NCI-H146 (cell line): ENCODE results near the gene SLC38A3.

Source experiments
- DNase-seq: peaks from one replicate; lab custom pipeline; 2025; lab: John Stamatoyannopoulos, UW

Gene SLC38A3

DNA sequence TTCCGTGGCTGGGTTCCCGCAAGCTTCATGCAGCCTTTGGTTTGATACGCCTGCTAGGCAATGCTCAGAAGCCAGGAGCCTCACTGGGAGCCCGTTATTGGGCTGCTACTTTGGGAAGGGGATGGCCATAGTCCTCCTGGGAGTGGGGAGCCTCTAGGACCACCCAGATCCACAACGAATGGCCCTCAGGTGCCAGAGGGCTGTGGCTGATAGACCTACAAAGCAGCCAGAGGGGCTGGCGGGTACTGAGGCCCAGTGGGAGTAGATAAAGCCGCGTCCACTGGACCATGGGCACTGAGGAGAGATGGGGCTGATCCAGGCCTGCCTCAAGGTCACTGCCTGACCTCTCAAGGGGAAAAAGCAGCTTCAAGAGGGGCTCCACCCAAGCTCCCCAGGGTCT lies 12.9 kb upstream of the SLC38A3 start:
- DNase-seq: no peak

DNA sequence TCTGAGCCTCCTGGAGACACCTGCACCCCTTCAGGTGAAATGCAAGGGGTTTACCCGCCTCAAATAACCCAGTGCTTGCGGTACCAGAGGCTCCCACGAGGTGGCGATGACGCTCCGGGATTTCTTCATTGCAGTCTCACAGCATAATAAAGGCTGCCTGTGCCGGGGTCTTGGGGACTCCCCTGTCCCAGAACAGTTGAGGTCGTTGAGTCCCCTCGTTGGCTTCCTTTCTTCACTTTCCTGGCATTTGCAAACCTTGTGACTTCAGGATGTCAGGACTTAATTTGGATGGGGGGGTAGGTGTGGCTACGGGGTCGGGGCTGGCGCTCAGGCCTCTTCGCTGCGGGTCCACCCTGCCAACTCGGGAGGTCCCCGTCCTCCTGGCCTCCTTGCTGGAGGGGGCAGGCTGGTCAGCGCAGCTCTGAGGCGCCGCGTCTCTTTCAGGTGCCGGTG lies 12.4 kb upstream of the SLC38A3 start:
- peak; percentile 34 for DNase-seq

DNA sequence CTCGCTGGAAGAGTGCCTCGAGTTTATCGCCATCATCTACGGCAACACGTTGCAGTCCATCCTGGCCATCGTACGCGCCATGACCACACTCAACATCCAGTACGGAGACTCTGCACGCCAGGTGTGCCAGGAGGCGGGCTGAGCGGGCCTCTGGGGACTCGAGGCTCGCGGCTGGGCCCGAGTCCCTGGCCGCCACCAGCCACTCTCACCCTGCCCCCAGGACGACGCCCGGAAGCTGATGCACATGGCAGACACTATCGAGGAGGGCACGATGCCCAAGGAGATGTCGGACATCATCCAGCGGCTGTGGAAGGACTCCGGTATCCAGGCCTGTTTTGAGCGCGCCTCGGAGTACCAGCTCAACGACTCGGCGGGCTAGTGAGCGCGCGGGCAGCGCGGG lies 11.8 kb upstream of the SLC38A3 start:
- DNase-seq: no peak

DNA sequence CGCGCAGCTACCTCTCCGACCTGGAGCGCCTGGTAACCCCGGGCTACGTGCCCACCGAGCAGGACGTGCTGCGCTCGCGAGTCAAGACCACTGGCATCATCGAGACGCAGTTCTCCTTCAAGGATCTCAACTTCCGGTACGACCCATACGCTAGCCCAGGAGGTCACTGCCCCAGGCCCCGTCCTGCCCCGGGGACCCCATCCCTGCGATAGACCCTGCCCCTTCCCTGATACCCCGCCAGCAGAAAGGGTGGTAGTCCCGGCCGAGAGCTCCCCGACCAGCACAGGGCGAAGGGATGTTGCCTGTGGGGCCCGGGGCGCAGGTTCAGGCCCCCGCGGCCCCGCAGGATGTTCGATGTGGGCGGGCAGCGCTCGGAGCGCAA lies 11.3 kb upstream of the SLC38A3 start:
- no peak for DNase-seq

DNA sequence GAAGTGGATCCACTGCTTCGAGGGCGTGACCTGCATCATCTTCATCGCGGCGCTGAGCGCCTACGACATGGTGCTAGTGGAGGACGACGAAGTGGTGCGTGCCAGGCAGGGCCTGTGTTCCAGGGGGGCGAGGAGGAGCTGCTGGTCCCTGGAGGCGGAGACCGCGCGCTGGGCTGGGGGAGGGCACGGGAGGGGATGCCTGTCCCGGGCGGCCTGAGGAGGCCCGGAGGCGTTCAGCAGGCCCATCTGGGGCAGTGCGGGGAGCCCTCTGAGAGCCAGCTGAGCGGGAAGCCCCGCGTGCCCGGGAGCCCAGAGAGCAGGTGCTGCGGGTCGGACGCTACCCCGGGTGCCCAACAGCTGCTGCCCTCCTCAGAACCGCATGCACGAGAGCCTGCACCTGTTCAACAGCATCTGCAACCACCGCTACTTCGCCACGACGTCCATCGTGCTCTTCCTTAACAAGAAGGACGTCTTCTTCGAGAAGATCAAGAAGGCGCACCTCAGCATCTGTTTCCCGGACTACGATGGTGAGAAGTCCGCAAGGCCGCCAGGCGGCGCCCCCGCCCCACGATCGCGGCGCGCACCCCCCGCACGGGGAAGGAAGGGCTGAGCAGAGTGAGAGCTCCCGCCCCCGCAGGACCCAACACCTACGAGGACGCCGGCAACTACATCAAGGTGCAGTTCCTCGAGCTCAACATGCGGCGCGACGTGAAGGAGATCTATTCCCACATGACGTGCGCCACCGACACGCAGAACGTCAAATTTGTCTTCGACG lies 10.8 kb upstream of the SLC38A3 start:
- DNase-seq: no peak

DNA sequence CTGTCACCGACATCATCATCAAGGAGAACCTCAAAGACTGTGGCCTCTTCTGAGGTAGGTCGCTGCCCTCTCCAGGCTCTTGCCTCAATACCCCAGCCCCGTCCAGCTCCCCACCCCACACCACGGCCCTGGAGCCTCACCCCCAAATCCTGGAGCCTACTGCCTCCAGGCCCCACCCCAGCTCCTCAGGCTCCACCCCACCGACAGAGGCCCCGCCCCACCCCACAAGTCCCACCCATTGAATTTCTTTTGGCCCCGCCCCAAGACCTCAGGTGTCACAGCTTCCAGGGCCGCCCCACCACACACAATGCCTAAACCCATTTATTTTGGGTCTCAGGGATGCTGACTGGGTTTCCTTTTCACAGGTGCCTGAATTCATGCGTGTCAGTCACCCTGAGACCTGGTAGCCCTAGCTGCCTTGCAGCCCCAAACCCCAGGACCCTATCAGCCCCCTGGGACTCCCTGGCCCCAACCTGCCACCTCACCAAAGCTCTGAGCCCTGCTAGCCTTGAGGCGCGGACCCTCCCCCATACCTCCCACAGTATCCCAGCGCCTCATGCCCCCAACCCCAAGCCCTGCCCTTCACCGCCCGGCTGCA lies 10.1 kb upstream of the SLC38A3 start:
- DNase-seq: peak; percentile 22

DNA sequence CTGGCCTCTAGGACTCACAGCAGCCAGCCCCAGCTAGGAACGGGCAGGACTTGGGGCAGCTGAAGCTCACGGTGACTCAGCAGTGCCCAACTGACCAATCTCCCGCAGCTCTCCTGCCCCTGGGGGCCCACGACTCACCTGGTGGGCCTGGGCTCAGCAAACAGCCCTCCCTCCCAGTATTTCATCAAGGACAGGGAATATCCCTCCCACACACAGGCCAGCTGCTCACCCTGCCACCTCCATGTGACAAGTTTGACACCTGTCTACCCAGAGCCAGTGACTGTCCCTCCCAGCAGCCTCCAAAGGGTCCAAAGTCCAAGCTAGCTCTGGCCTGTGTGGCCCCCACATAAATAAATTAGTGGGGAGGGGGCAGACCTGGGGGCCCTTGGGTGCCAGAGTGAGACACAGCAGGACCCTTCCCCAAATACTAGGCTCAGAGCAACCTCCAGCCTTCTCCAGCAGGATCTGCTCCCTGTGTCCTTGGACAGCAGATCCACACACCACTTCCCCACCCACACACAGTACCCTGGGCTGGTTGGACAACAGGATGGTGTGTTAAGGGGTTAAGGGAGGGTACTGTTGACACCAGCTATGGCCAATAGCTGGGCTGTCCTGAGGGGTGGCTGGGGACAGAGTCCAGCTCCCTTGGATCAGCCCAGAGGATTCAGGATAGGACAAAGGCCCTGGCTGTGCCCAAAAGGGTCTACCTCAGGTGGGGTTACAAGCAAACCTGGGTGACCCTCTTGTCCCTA lies 9.4 kb upstream of the SLC38A3 start:
- peak; percentile 83 for DNase-seq

DNA sequence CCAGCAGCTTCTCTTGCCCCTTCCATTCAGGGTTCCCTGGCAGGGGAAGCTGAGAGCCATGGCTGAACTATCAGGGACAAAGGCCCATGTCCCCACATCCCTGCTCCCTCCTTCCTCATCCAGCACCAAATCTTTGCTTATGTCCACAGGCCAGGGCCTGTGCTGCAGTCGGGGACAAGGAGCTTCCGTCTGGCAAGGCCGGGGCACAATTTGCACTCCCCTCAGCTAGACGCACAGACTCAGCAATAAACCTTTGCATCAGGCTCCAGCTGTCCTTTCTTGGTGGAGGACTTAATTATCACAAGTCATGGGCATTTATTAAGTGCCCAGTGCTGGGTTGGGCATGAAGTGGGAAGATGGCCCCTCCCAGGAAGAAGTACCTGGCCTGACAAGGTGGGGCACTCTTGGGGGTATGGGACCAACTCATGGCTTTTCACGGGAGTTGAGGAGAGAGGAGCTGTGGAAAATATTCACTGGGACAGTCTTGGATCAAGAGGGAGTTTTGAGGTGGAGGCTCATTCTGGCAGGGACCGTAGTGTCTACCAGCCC lies 8.7 kb upstream of the SLC38A3 start:
- DNase-seq: no peak

DNA sequence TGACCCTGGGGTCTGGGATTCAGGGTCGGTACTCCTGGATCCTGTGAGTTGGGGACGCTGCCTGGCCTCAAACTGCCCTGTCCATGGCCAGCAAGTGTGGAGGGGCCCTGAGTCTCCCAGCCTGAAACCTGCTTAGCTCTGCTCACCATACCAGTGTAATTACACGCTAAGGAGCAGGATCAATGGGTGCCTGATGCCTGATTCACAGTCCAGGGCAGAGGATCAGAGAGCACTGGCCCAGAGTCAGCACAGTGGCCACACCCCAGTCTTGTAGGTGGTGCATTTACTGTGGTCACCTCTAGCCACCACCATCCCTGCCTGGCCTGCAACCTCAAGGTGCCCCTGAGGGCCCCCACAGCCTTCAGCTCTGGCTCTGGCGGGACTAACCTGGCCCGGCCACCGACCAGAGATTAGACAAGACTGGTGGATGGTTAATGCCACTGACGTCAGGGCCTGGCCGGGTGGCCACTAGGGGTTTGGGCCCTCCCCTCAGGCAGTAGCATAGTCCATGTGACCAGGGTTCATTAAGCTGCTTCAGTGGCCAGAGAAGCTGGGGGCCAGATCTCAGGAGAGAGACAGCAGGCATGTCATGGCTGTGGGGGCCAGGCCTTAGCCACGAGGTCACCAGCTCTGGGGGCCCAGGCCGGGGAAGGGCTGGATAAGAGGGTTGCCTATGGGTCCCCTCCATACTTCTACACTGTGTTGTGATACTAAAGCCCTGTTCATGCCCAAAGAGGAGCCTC lies 3.3 kb upstream of the SLC38A3 start:
- DNase-seq: no peak

DNA sequence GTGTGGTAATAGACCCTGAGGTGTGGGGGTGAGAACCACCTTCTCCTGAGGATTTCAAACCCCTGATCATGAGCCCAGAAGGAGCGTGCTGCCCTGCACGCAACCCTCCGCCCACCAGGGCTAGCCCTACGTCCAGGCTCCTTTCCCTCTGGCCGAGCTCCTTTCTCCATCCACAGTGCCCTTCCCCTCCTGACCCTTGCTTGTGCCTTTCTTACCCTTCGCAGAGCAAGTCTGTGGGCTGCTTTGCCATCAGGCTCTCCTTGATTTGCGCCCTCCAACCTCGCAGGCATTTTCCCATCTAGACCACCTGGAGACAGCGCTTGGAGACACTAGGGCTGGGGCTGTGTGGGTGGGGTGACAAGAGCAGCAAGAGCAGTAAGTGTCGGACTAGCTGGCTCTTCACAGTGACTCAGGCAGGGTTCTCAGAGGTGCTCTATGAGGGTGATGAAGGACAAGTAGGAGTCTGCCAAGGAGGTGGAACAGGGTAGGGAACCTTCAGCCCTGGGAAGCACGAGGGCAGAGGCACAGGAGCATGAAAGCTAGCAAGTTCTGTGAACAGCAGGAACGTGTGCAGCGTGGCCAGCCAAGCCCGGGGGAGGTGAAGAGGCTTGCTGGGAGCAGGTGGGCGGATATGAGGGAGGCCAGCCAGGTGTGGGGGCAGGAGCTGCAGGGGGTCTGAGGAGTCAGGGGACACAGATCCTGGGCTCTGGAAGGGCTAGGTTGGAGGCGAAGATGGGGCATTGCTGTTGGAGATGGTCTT lies 2.5 kb upstream of the SLC38A3 start:
- peak; percentile 13 for DNase-seq

DNA sequence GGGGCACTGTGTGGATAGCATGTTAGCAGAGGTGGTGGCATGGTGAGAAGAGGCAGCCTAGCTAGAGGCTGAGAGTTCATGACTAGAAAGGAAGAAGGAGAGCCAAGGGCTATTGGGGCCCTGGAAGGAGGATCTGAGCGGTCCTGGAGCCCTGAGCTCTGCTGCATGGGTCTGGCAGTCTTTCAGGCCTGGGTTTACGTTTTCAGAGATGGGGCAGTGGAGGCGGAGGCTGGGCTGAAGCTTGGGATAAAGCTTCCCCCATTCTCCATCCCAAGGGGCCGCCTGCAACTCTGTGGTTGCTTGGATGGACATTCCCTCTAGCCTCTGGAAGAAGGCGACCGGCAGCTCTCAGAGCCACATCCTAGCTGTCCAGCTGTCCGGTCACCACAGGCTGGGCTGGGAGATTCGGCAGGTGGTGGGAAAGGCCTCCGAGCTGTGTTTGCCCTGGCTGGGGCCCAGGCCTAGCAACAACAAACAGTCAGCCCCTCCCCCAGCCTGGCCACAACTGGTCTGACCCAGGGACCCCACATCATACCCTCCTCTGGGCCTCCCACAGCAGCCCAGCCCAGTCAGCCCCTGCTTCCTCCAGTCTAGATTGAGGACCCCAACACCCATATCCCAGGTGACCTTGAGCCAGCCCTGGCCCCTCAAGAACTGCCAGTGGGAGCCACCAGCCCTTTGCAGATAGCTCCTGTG lies 1.8 kb upstream of the SLC38A3 start:
- DNase-seq: peak; percentile 17

DNA sequence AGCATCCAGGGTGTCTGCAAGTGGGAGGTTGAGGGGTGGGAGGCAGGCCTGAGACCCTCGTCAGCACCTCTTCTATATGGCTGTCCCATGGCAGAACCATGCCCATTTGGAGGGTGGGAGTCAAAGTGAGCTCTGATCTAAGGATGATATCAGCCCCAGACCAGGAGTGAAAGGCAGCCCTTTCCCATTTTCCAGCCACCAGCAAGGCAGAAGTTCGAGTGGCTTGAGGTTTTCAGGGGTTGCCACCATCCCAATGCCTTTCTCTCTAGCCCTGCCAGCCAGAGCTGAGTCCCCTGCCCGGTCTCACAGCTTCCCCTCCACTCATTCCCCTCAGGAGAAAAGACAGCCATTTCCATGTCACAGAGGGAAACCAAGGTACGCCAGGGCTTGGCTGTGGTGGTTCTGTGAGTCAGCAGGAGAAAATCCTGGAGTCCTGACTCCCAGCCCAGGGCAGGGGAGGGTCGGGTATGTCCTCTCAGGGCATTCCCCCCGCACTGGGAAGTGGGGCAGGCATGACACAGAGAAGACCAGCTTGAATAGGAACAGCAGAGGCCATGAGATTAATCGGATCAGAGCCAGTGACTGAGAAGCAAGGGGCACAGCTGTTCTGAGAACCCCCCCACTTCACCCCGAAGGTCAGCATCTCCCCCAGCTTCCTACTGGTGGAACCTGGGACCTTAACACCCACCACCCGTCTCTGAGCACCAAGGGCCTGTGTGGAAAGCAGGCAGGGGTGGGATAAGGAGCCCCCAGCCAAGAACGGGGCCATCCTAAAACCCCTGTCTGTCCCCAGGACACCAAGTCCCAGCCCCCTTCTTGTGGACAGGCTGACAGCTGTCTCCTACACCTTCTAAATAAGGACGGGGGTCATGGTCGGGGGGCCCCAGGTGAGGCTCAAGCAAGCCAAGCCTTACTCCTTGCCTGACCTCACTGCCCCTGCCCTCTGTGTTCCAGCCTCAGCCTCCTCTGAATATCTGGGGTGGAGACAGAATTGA lies 965 bp upstream of the SLC38A3 start:
- no peak for DNase-seq

DNA sequence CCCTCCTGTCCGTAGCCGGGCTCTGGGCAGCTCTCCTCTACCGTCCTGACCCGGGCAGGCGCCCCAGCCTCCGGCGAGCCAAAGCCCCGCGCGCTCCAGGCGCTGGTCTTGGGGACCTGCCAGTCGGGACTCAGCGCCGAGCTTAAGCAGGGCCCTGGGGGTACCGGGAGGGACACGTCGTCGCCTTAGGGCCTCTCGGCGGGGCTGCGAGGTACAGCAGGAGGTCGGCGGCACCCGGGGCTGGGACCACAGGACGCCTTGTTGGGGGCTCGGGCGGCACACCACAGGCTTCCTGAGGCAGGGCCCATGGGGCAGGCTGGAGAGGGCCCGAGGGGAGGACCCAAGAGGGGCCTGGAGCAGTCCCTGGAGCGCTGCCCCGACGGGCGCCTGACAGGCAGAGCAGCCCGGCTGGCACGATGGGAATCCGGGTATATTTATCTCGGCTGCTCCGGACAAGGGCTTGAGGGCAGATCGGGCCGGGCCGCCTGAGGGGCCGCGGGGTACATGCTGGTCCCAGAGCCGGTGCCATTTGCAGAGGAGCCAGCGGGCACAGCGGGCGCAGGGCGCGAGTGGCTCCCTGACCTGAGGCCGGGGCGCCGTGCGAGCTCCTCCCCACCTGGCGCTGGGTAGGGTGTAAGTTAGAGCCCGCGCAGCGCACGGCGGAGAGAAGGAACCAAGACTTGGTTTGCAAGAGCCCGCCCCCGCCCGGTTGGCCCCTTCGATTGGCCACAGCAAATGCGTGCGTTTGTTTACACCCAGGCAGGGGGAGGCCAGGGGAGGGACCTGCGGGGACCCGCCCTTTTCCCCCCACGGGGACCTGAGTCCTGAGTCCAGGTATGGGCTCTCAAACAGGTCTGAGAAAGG lies 574 bp downstream of the SLC38A3 start:
- DNase-seq: peak; percentile 74

DNA sequence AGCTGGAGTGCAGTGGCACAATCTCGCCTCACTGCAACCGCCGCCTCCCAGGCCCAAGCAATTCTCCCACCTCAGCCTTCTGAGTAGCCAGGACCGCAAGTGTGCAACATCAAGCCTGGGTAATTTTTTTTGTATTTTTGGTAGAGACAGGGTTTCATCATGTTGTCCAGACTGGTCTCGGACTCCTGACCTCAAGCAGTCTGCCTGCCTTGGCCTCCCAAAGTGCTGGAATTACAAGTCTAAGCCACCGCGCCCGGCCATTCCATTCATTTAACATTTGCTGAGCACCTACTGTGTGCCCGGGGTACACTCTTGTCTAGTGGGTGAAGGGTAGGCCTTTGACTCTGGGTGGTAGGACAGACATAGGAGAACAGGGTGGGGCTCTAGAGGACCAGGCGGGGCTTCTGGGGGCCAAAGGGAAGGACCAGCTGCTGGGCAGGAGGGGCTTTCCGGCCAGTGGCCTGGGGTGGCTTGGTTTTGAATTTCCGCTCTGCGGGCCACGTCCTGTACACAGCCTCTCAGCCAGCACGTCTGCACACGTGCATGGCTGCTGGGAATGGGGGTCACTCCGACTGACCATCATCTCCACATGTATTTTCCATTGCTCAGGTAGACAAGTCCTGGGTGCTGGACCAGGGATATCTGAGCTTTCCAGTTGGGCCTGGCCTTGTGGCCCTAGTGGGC lies 2.4 kb downstream of the SLC38A3 start:
- no peak for DNase-seq

DNA sequence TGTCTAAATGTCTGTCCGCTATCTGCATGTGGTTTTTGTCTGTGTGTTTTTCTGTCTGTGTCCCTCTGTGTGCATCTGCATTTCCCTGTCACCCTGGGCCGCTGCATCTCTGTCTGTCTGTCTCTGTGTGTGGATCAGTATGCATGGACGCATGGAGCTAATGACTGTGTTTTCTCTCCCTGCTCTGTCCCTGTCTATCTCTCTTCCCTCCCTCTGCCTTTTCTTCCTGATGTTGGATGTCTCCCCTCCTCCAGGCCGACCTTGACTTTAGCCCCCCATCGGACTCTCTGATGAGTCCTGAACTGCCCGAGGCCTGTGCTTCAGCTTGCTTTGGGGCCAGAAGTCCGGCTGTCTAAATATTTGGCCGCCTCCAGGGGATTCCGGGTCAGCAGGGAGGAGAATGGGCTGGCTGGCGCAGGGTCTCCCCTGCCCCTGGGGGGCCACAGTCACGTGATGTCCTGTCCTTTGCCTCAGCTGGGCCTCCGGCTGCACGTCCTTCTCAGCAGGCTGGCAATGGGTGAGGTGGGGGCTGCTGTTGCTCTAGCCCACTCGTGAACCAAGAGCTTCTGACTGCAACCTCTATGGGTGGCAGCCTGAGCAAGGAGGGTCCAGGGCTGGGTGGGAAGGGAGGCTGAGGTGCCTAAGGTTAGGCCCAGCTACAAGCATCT lies 3.7 kb downstream of the SLC38A3 start:
- DNase-seq: peak; percentile 70

DNA sequence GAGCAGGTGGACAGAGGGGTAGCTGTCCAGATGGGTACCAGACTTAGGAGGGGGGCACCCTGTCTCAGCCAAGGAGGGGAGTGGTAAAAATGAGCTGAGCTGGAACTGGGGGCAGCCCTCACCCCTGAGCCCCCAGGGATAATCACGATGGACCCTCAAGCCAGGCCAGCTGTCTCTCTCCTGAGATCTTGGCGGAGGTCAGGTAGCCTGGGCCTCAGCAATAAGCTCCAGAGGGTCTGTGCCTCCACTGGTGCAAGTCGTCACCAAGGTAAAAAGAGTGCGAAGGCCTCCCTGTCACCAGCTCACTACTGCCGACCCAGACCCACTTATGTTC lies 5.1 kb downstream of the SLC38A3 start:
- DNase-seq: no peak
